Panc1 (cell line): ENCODE measurements around the gene GPHN. TPM values are rescaled to one million over a fixed set of nuclear protein-coding genes. Genes with fewer than 3 reads are reported as not detected.

Experiments
- ATAC-seq: fragments of 200-7000 bp; cut with Tn5 transposase; 2 replicates; pipeline ENCODE4 v1.9.1; 2020; ENCODE audit warnings: mild to moderate bottlenecking, moderate library complexity
- BruUV-seq: library from RNA; stranded (reverse); fragments of 400-500 nt; replicated peaks from 2 replicates; lab custom pipeline; 2021; lab: Mats Ljungman, UMichigan
- CTCF ChIA-PET: fragments of 300-600 bp; sonication (Branson Sonifier 250); formaldehyde crosslinking; loops from one replicate; lab custom pipeline; 2022; ENCODE audit warnings: antibody characterized with exemption; lab: Charles Lee
- POLR2A ChIA-PET: fragments of 300-600 bp; sonication (Branson Sonifier 250); formaldehyde crosslinking; loops from one replicate; lab custom pipeline; 2022; ENCODE audit warnings: antibody characterized with exemption; lab: Charles Lee
- DNase-seq: peaks from one replicate; pipeline ENCODE4 v3.0.0-alpha.2; 2010; ENCODE audit warnings: low read depth, low spot score
- H3K27ac ChIP-seq: 2 replicates; pipeline ENCODE4 v1.5.1; 2011; ENCODE audit warnings: mild to moderate bottlenecking, low read length, inconsistent platforms
- H3K27me3 ChIP-seq: fragments of 200-500 bp; sonication (Bioruptor generic); 2 replicates; pipeline ENCODE4 v1.6.0; 2014; ENCODE audit warnings: low read length, inconsistent platforms; ENCODE audit not compliant: control insufficient read depth, insufficient read depth
- H3K36me3 ChIP-seq: fragments of 200-500 bp; sonication (Bioruptor generic); 2 replicates; pipeline ENCODE4 v1.5.1; 2014; ENCODE audit warnings: inconsistent platforms, mild to moderate bottlenecking, low read length, moderate library complexity; ENCODE audit not compliant: control insufficient read depth, insufficient read depth
- H3K4me1 ChIP-seq: 2 replicates; pipeline ENCODE4 v1.5.1; 2011; ENCODE audit warnings: inconsistent platforms, mild to moderate bottlenecking, low read length, moderate library complexity; ENCODE audit not compliant: control insufficient read depth, insufficient read depth
- H3K4me3 ChIP-seq, 2 experiments: 2 replicates each; pipeline ENCODE4 v1.5.1; 2011 to 2012; ENCODE audit warnings: low read depth in 2 of 2, low read length in 2 of 2, mild to moderate bottlenecking in 2 of 2, inconsistent platforms in 1 of 2, moderate library complexity in 1 of 2
- H3K9me3 ChIP-seq: fragments of 200-500 bp; sonication (Bioruptor generic); 2 replicates; pipeline ENCODE4 v1.5.1; 2014; ENCODE audit warnings: low read depth, mild to moderate bottlenecking, inconsistent platforms, low read length, moderate library complexity; ENCODE audit not compliant: control insufficient read depth, insufficient read depth
- POLR2AphosphoS5 ChIP-seq: IDR thresholded peaks from 2 replicates; pipeline ENCODE4 v1.6.1; 2012; ENCODE audit warnings: mild to moderate bottlenecking, low read depth, low read length, moderate library complexity
- SIN3A ChIP-seq: IDR thresholded peaks from 2 replicates; pipeline ENCODE4 v1.6.1; 2012; ENCODE audit warnings: low read depth, mild to moderate bottlenecking, low read length, moderate library complexity, borderline replicate concordance; ENCODE audit not compliant: insufficient read depth
- TCF7L2 ChIP-seq: IDR thresholded peaks from 2 replicates; pipeline ENCODE4 v1.6.1; 2011; ENCODE audit warnings: mild to moderate bottlenecking, low read depth, low read length, inconsistent platforms
- in situ Hi-C: cut with HindIII; loops from 2 replicates; pipeline ENCODE4 v1.10.0; 2016; ENCODE audit warnings: low sequenced_read_pairs, low pct_unique_long_range_greater_than_20kb
- intact Hi-C: fragments of 100-400 bp; cut with micrococcal nuclease; formaldehyde crosslinking; loops from one replicate; pipeline ENCODE4 v1.10.0; 2022; ENCODE audit not compliant: unreplicated experiment
- total RNA-seq: library from RNA; stranded (reverse); gene quantifications from one replicate; pipeline ENCODE4 v1.2.1, GENCODE V29; 2021; ENCODE audit not compliant: unreplicated experiment
- TF ChIP-seq, protein P1 (sequence below): fragments of 450-650 bp; IDR thresholded peaks from 2 replicates; pipeline ENCODE4 v1.5.1; 2017; ENCODE audit warnings: mild to moderate bottlenecking
- TF ChIP-seq, protein P2 (sequence below), 2 experiments: IDR thresholded peaks; 2 replicates each; pipeline ENCODE4 v1.6.1; 2011 to 2012; ENCODE audit warnings: low read depth in 2 of 2, control low read depth in 1 of 2, low read length in 1 of 2, mild to moderate bottlenecking in 1 of 2, moderate library complexity in 1 of 2; ENCODE audit not compliant: insufficient read depth in 1 of 2

GPHN gene
- total RNA-seq, 1 experiment from 2014 or later: 26.6 TPM

DNA sequence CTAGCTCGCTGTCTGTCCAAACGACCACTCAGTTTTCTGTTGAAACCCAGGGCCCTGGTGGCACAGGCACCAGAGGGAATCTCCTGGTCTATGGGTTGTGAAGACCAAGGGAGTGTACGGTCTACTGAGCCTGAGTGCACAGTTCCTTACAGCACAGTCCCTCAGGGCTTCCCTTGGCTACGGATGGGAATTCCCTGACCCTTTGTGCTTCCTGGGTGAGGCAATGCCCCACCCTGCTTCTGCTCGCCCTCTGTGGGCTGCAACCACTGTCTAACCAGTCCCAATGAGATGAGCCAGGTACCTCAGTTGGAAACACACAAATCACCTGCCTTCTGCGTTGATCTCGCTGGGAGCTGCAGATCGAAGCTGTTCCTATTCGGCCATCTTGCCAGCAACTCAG, 22.6 kb downstream of the GPHN start:
- Histone ChIP-seq H3K36me3 (no peaks in the 10 kb centered on the region), H3K9me3 (no peaks in the 10 kb centered on the region), H3K4me1 (no peaks in the 10 kb centered on the region; the same call in 1 of the 2 replicates), H3K4me3 (no peak overlapping the region), H3K27ac (no peak overlapping the region), H3K27me3 (no peaks in the 10 kb centered on the region)
- in situ Hi-C loops: no loop called here
- intact Hi-C loops: no loop called here
- POLR2A ChIA-PET: no interaction called here
- DNase-seq: no peak
- TF ChIP-seq TCF7L2: no peak
- no peak for TF ChIP-seq SIN3A
- TF ChIP-seq POLR2AphosphoS5: no peak
- TF ChIP-seq, protein P1, sequence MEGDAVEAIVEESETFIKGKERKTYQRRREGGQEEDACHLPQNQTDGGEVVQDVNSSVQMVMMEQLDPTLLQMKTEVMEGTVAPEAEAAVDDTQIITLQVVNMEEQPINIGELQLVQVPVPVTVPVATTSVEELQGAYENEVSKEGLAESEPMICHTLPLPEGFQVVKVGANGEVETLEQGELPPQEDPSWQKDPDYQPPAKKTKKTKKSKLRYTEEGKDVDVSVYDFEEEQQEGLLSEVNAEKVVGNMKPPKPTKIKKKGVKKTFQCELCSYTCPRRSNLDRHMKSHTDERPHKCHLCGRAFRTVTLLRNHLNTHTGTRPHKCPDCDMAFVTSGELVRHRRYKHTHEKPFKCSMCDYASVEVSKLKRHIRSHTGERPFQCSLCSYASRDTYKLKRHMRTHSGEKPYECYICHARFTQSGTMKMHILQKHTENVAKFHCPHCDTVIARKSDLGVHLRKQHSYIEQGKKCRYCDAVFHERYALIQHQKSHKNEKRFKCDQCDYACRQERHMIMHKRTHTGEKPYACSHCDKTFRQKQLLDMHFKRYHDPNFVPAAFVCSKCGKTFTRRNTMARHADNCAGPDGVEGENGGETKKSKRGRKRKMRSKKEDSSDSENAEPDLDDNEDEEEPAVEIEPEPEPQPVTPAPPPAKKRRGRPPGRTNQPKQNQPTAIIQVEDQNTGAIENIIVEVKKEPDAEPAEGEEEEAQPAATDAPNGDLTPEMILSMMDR: no peak
- TF ChIP-seq, protein P2, sequence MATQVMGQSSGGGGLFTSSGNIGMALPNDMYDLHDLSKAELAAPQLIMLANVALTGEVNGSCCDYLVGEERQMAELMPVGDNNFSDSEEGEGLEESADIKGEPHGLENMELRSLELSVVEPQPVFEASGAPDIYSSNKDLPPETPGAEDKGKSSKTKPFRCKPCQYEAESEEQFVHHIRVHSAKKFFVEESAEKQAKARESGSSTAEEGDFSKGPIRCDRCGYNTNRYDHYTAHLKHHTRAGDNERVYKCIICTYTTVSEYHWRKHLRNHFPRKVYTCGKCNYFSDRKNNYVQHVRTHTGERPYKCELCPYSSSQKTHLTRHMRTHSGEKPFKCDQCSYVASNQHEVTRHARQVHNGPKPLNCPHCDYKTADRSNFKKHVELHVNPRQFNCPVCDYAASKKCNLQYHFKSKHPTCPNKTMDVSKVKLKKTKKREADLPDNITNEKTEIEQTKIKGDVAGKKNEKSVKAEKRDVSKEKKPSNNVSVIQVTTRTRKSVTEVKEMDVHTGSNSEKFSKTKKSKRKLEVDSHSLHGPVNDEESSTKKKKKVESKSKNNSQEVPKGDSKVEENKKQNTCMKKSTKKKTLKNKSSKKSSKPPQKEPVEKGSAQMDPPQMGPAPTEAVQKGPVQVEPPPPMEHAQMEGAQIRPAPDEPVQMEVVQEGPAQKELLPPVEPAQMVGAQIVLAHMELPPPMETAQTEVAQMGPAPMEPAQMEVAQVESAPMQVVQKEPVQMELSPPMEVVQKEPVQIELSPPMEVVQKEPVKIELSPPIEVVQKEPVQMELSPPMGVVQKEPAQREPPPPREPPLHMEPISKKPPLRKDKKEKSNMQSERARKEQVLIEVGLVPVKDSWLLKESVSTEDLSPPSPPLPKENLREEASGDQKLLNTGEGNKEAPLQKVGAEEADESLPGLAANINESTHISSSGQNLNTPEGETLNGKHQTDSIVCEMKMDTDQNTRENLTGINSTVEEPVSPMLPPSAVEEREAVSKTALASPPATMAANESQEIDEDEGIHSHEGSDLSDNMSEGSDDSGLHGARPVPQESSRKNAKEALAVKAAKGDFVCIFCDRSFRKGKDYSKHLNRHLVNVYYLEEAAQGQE (IDR thresholded peaks at IDR 0.05; ENCODE audit: insufficient read depth in 1 of 2, low read depth in 2 of 2, low read length in 1 of 2): no peak
- ATAC-seq: no peak
- CTCF ChIA-PET: no interaction called here
- BruUV-seq: no TSS peak

DNA sequence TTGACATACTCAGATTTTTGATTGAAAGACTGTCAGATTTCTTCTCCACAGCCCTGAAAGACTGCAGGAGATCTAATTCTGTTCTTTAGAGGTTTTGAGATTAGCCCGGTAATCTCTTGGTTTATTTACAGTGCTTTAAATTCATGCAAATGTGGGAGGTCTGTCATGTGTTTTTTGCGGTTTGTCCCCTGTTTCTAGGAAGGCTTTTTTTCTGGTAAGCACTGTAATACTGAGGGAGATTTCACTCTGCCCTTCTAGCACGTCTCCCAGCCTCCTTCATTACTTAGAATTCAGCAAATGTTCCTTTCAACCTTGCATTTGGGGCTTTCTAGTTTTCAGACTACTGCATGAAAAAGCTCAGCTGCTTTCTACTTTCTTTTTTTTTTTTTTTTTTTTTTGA, 31.1 kb downstream of the GPHN start:
- Histone ChIP-seq H3K36me3 (no peaks in the 10 kb centered on the region), H3K27ac (no peak overlapping the region), H3K4me1 (no peaks in the 10 kb centered on the region; the same call in 1 of the 2 replicates), H3K9me3 (no peaks in the 10 kb centered on the region), H3K27me3 (no peaks in the 10 kb centered on the region), H3K4me3 (no peak overlapping the region)
- in situ Hi-C loops: no loop called here
- CTCF ChIA-PET: no interaction called here
- ATAC-seq (no peak), DNase-seq (no peak)
- no TSS peak for BruUV-seq
- intact Hi-C loops: no loop called here
- POLR2A ChIA-PET: no interaction called here
- TF ChIP-seq, protein P2 (IDR thresholded peaks at IDR 0.05; ENCODE audit: insufficient read depth in 1 of 2, low read depth in 2 of 2, low read length in 1 of 2): no peak
- TF ChIP-seq TCF7L2 (no peak), SIN3A (no peak), POLR2AphosphoS5 (no peak)
- TF ChIP-seq, protein P1: no peak
